ENCODE measurements around the gene SLC48A1.

Gene SLC48A1

GRCh38 chr12:47748507-47748828 is 24.6 kb upstream of the SLC48A1 start:
- no peaks in the 10 kb centered on the region for H3K36me3 ChIP-seq (ENCODE audit: control insufficient read depth, insufficient read depth, low read length)
- no peaks in the 10 kb centered on the region; the same call in 1 of the 2 replicates for H3K27me3 ChIP-seq (replicated peaks; ENCODE audit: control insufficient read depth, insufficient read depth, low read length)
- DNase-seq (ENCODE audit: extremely low read depth, insufficient read length): no peak
- H3K4me3 ChIP-seq (replicated peaks; ENCODE audit: low read depth, low read length): no peak overlapping the region
- TF ChIP-seq CTCF (IDR thresholded peaks at IDR 0.05; ENCODE audit: insufficient read depth, low read length, poor library complexity, severe bottlenecking): no peak

GRCh38 chr12:47748899-47749298 is 24.1 kb upstream of the SLC48A1 start:
- no peak for TF ChIP-seq CTCF (IDR thresholded peaks at IDR 0.05; ENCODE audit: insufficient read depth, low read length, poor library complexity, severe bottlenecking)
- no peak for DNase-seq (ENCODE audit: extremely low read depth, insufficient read length)

GRCh38 chr12:47750229-47750798 is 22.7 kb upstream of the SLC48A1 start:
- H3K4me3 ChIP-seq (replicated peaks; ENCODE audit: low read depth, low read length): no peak overlapping the region
- no peak for TF ChIP-seq CTCF (IDR thresholded peaks at IDR 0.05; ENCODE audit: insufficient read depth, low read length, poor library complexity, severe bottlenecking)
- DNase-seq (ENCODE audit: extremely low read depth, insufficient read length): no peak

More at GRCh38 chr12:47748899-47749298, 24.1 kb upstream of the SLC48A1 start:
- Histone ChIP-seq H3K27me3 (replicated peaks; ENCODE audit: control insufficient read depth, insufficient read depth, low read length) (no peaks in the 10 kb centered on the region), H3K36me3 (ENCODE audit: control insufficient read depth, insufficient read depth, low read length) (no peaks in the 10 kb centered on the region), H3K4me3 (replicated peaks; ENCODE audit: low read depth, low read length) (no peak overlapping the region)

GRCh38 chr12:47750916-47751470 is 22.0 kb upstream of the SLC48A1 start:
- H3K4me3 ChIP-seq (replicated peaks; ENCODE audit: low read depth, low read length): no peak overlapping the region

More at GRCh38 chr12:47750229-47750798, 22.7 kb upstream of the SLC48A1 start:
- Histone ChIP-seq H3K27me3 (replicated peaks; ENCODE audit: control insufficient read depth, insufficient read depth, low read length) (no peaks in the 10 kb centered on the region), H3K36me3 (ENCODE audit: control insufficient read depth, insufficient read depth, low read length) (no peaks in the 10 kb centered on the region)

GRCh38 chr12:47751561-47751960 is 21.5 kb upstream of the SLC48A1 start:
- DNase-seq (ENCODE audit: extremely low read depth, insufficient read length): no peak
- Histone ChIP-seq H3K4me3 (replicated peaks; ENCODE audit: low read depth, low read length) (no peak overlapping the region), H3K36me3 (ENCODE audit: control insufficient read depth, insufficient read depth, low read length) (no peaks in the 10 kb centered on the region), H3K27me3 (replicated peaks; ENCODE audit: control insufficient read depth, insufficient read depth, low read length) (no peaks in the 10 kb centered on the region)
- no peak for TF ChIP-seq CTCF (IDR thresholded peaks at IDR 0.05; ENCODE audit: insufficient read depth, low read length, poor library complexity, severe bottlenecking)

More at GRCh38 chr12:47750916-47751470, 22.0 kb upstream of the SLC48A1 start:
- DNase-seq (ENCODE audit: extremely low read depth, insufficient read length): no peak
- TF ChIP-seq CTCF (IDR thresholded peaks at IDR 0.05; ENCODE audit: insufficient read depth, low read length, poor library complexity, severe bottlenecking): no peak
- H3K36me3 ChIP-seq (ENCODE audit: control insufficient read depth, insufficient read depth, low read length): no peaks in the 10 kb centered on the region
- no peaks in the 10 kb centered on the region for H3K27me3 ChIP-seq (replicated peaks; ENCODE audit: control insufficient read depth, insufficient read depth, low read length)
